ENCODE results near the gene CSMD2. TPM values are rescaled to one million over a fixed set of nuclear protein-coding genes. Genes with fewer than 3 reads are reported as not detected.

The CSMD2 gene
- total and polyA plus RNA-seq, 2 of the 8 experiments (the other 6 are each of a cell fraction or from before 2014, with no cell fraction given) = 7.0 to 14.7 TPM

- TF ChIP-seq CHD7 (IDR thresholded peaks at IDR 0.05; ENCODE audit: insufficient replicate concordance, low read length) = no peak
- no peak for TF ChIP-seq KDM4A (IDR thresholded peaks at IDR 0.05; ENCODE audit: low read depth, low read length, severe bottlenecking)
- no peak for TF ChIP-seq BRCA1 (IDR thresholded peaks at IDR 0.05; ENCODE audit: low read depth, low read length)
- no peak for TF ChIP-seq CEBPB (IDR thresholded peaks at IDR 0.05; ENCODE audit: low read depth, low read length)
- TF ChIP-seq JUND (IDR thresholded peaks at IDR 0.05; ENCODE audit: low read length) = no peak
- TF ChIP-seq YY1 (IDR thresholded peaks at IDR 0.05; ENCODE audit: low read depth, low read length) = no peak
- no peak for TF ChIP-seq RNF2 (IDR thresholded peaks at IDR 0.05; ENCODE audit: borderline replicate concordance, low read depth, low read length, missing control alignments, poor library complexity, severe bottlenecking)
- TF ChIP-seq CREB1 (IDR thresholded peaks at IDR 0.05) = no peak
- no peak for TF ChIP-seq CTCF (IDR thresholded peaks at IDR 0.05; ENCODE audit: control extremely low read depth in 1 of 3, insufficient read depth in 1 of 3, low read depth in 1 of 3, low read length in 3 of 3)
These were observed 373.8 kb downstream of the CSMD2 start (continued) for GRCh38 chr1:33791251-33791650.
